Measurements from ENCODE around the gene PTDSS2.

GRCh38 chr11:490930-491260 lies 40.8 kb downstream of the PTDSS2 start:
- TF ChIP-seq CTCF (IDR thresholded peaks at IDR 0.05; ENCODE audit: low read depth, low read length), result no peak
- TF ChIP-seq POLR2A (IDR thresholded peaks at IDR 0.05; ENCODE audit: extremely low read depth, insufficient read length), result no peak
- no peak for TF ChIP-seq MYC (IDR thresholded peaks at IDR 0.05; ENCODE audit: low read depth, low read length)
- TF ChIP-seq MAX (IDR thresholded peaks at IDR 0.05; ENCODE audit: low read depth, low read length), result no peak

Measured in NB4 (cell line).